ENCODE results near the gene PRSS23.

The PRSS23 gene

DNA sequence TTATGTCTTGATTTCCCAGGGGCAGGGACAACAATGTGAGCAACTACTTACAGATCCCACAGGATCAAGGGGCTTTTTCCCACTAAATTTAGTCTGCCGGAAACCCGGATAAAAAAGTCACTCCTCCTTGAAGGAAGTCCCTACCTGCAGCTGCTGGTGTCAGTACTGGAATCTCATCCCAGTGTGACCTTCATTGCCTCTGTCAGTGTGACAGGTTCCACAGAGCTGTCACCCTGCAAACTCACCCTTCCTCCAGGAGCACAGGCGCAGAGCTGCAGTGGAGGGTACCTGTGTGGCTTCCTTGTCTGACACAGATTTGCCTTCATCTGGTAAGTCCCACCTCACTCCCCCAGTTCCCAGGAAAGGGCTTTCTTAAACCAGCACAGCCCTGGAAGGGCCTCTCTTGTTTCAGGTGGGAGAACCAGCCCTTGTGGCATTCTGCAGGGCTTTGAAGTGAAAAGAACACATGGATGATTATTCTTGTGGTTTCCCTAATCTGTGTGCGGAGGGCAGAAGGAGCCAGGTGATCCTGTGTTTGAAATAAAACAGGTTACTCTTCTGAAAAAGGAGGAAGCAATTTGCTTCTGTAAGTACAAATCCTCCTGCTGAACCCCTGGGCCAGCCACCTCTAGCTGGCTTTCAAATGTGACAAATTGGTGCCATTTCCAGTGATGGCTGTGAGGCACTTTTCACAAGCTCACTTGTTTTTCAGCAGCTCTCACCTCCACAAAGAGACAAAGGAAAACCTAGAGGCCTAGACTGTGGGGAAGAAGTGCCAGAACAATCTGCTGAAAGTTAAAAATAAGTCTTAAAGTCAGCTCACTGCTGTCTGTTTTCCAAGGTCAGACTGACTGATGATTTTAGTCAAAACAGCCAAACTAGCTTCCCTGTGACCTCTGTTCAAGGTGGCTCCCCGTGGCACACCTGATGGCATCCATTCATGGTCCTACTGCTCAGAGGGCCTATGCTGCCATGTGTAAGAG is 9.2 kb upstream of the PRSS23 start:
- no peak for DNase-seq

DNA sequence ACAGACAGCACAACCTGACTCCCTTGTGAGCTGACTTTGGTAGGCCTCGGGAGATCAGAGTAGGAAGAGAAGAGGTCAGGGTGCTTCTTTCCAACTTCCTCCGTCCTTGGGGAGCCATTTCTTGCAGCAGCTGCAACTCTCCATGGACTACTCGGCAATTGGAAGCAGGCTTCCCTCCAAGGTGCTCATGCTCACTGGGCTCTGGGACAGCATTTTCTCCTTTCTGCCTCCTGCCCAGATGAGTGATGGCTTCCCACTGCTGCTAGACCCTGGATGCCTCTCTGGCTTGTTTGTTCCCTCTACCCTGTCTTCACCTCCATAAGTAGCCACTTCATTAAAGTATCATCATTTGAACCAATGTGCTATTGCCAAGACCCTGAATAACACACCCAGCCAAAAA is 8.2 kb upstream of the PRSS23 start:
- no peak for DNase-seq

GRCh38 chr11:86793307-86793706 is 7.0 kb upstream of the PRSS23 start:
- no peak for DNase-seq

DNA sequence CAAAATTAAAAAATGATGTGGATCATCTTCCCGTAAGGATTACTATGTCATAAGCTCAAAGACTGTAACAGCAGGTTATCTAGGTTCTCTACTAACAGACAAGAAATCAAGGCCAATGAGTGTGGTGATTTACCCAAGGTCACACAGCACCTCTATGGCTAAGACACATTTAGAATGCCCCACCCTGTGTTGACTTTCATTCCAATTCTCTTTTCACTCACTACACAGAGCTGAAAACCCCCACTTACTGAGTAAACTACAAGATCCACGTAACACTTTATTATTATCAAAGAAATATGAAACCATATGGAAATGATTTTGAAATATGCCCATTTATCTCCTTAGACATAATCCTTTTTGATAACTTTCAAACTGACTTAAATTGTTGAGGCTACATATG is 4.8 kb upstream of the PRSS23 start:
- no peak for DNase-seq

DNA sequence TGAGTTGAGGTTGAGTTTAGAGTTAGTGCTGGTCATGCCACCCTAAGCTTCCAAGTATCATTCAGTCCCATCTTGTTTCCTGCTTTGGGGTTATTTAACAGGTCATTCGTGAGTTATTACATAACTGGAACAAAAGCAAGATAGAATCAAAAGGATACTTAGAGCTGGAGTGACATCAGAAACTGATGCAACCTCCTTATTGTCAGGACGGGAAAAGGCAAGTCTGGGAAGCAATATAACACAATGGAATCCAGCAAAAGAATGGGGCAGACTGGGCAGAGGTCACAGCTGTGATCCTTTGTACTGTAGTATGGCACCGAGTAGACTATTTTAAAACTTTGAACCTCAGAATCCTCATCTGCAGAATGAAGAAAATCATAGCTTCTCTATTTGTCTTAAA is 4.4 kb upstream of the PRSS23 start:
- no peak for DNase-seq

DNA sequence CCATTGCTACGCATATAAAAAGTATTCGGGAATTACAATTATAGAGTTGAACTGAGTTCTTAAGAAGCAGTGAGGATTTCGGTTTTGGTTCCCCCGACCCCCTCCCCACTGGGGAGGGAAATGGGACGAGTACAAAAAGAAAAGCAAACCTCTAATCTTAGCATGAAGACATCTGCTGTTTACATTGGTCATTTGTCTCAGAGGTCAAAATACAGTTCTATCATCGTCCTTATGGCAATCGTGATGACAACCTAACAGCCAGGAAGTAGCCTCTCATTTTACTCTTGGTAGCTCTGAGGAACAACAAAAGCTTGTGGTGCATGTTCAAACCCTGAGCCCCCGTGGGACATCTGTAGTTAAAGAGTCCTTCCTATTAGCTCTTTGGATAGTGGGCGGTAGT is 3.2 kb upstream of the PRSS23 start:
- DNase-seq, result no peak

DNA sequence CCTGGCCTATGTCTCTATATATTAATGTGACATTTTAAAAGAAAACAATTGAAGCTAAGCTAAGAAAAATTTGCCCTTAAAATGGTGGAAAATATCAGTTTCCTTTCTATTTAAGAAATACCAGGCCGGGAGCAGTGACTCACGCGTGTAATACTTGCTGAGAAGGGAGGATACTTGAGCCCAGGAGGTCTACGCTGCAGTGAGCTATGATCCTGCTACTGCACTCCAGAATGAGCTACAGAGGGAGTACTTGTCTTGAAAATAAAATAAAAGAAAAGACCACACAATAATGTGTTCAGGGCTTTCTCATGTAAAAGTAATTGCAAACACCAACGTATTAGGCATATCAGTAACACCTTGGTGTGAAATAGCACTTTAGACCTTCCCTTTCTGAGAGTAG is 1.4 kb upstream of the PRSS23 start:
- DNase-seq, result no peak

- DNase-seq, result no peak
Measured at GRCh38 chr11:86799680-86800075, 664 bp upstream of the PRSS23 start.

- DNase-seq, result no peak
Measured at GRCh38 chr11:86800960-86801272, 574 bp downstream of the PRSS23 start.

GRCh38 chr11:86801364-86801763 is 1.0 kb downstream of the PRSS23 start:
- no peak for DNase-seq

DNA sequence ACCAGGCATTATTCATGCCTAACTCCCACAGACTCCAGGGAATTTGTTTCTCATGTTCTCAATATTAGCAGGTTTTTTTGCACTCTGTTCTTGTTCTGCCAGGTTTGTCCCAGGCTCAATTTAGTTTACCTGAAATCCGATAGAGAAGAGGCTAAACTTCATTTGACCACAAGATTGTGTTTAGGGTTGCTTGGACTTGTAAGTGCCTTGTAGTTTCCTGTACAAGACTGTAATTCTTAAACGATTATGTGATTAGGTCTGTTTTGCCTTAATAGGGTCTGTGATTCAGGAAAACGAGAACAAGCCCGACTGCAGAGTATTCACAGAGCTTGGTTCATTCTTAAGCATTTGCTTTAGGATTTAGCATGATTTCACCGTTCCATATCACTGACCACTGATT is 1.8 kb downstream of the PRSS23 start:
- DNase-seq, result no peak

- no peak for DNase-seq
Measured at GRCh38 chr11:86802601-86803051, 2.3 kb downstream of the PRSS23 start.

DNA sequence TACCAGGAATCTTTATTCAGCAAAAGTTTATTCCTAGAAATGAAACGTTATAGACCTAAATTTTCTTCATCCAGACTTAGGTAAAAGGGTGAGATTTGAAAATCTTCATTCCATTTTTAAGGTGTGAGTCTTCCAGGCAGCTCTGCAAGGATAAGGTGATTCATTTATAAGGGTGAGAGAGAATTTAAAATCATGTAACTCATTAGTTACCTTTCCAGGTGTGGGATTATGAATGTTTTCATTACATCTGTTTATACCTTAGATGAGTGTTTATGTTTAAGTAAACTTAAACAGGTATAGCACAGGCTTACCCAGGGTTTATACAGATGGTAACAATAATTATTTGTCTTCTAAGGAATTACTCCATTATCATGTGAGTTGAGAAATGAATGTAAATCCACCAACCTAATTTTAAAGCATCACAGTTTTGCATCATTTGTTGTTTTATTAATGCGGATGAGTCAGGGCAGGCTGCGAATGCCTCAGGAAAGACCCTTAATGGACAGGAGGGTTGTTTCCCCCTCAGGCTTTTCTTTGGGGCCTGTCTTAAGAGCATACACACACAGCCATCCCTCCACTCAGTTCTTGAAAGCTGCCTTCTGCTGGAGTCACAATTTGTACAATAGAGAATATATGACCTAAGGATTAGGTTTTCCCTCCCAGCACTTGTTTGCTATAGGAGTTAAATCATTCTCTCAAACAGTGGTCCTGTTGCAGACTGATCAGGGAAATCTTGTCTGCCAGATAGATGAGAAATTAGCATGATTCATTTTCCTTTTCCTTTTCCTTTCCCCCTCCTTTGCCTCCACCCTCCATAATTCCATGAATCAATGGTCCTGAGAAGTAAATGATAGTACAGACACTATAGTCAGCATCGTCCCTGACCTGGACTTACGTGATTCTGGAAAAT is 3.0 kb downstream of the PRSS23 start:
- DNase-seq, result no peak

DNA sequence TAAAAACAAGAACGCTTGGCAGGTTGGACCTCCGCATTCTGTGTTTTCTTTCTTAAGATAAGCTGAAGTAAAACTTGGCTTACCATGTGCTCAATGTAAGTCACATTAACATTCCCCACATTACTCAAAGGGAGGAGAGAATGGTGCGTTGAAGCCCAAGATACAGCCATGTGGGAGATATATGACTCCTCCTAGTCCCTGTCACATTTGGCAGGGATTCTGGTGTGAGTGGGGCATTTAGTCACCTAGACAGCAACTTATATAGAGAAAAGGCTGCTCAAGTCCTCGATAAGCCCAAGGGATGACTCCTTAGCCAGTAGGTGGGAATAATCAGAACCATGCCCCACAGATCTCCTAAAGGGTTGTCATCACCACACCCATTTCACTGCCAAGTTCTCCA is 4.6 kb downstream of the PRSS23 start:
- DNase-seq, result no peak

DNA sequence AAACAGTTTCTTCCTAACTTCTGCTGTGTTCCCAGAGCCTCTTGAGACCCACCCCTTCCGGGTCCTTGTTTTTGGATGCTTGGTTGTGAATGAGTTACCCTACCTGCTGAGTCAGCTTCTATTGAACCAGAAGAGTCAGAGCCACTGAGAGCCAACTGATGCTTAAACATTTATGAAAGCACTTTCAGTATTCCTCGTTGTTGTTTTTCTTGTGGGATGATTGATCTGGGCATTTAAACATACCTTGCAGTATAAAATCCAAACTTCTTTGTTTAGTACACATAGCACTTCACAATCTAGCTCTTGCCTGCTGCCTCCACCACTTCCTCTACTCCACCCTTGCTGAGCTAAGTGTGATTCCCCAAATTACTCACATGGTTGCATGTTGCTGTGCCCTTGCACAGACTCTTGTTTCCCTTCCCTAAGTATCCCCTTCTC is 5.5 kb downstream of the PRSS23 start:
- no peak for DNase-seq

- DNase-seq, result no peak
Measured at GRCh38 chr11:86806903-86807302, 6.6 kb downstream of the PRSS23 start.

GRCh38 chr11:86807360-86807759 is 7.0 kb downstream of the PRSS23 start:
- DNase-seq, result no peak

GRCh38 chr11:86809561-86809960 is 9.2 kb downstream of the PRSS23 start:
- no peak for DNase-seq

DNA sequence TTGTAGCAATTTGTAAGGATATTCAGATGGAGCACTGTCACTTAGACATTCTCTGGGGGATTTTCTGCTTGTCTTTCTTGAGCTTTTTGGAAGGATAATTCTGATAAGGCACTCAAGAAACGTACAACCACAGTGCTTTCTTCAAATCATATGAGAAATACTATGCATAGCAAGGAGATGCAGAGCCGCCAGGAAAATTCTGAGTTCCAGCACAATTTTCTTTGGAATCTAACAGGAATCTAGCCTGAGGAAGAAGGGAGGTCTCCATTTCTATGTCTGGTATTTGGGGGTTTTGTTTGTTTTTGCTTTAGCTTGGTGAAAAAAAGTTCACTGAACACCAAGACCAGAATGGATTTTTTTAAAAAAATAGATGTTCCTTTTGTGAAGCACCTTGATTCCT is 9.9 kb downstream of the PRSS23 start:
- DNase-seq, result no peak

- no peak for DNase-seq
Measured at GRCh38 chr11:86811637-86812321, 11.4 kb downstream of the PRSS23 start.

DNA sequence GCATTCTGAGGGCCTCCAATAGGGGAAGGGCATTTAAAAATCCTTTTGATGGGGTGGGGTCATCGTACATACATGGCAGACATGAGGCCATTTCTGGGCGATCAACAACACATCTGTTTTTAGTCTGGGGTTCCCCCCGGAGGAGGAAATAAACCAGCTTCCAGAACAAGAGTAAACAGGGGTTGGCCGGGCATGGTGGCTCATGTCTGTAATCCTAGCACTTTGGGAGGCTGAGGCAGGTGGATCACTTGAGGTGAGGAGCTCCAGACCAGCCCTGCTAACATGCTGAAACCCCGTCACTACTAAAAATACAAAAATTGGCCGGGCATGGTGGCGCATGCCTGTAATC is 12.0 kb downstream of the PRSS23 start:
- no peak for DNase-seq

- no peak for DNase-seq
Measured at GRCh38 chr11:86812981-86813380, 12.6 kb downstream of the PRSS23 start.

DNA sequence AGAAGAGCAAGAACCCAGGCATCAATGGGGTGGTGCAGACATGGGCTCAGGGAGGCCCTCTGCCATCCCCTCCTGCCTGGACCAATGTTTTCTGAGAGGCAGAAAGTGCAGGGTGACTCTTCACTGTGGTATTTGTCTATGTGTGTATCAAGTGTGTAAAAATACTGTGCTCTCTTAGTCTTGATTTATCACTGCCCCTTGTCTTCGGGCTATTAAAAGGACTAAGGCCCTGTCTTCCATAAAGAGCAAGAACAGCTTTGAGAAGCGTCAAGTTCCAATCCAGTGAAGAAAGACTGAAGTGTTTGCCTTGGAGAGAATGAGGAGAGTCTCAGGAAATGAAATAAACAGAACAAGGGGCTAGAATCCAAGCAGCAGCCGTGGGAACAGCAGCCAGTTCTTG is 14.4 kb downstream of the PRSS23 start:
- DNase-seq, result no peak

Data from SIG-M5 (cell line).